ENCODE results near the gene CRY2.

The CRY2 gene

GRCh38 chr11:45850446-45850845, 3.2 kb downstream of the CRY2 start:
- no peak for DNase-seq

GRCh38 chr11:45851228-45851627, 4.0 kb downstream of the CRY2 start:
- DNase-seq = no peak

GRCh38 chr11:45852018-45852711, 4.9 kb downstream of the CRY2 start:
- no peak for DNase-seq

GRCh38 chr11:45852712-45853101, 5.4 kb downstream of the CRY2 start:
- no peak for DNase-seq

GRCh38 chr11:45853332-45854219, 6.3 kb downstream of the CRY2 start:
- no peak for DNase-seq

GRCh38 chr11:45855308-45855707, 8.0 kb downstream of the CRY2 start:
- no peak for DNase-seq

GRCh38 chr11:45856044-45856468, 8.8 kb downstream of the CRY2 start:
- no peak for DNase-seq

GRCh38 chr11:45857961-45858474, 10.7 kb downstream of the CRY2 start:
- peak; percentile 85 for DNase-seq

- no peak for DNase-seq
Observed at GRCh38 chr11:45858751-45859398, 11.6 kb downstream of the CRY2 start.

- peak; percentile 89 for DNase-seq
Observed at GRCh38 chr11:45859661-45860140, 12.4 kb downstream of the CRY2 start.

GRCh38 chr11:45860348-45860747, 13.1 kb downstream of the CRY2 start:
- DNase-seq = no peak

- no peak for DNase-seq
Observed at GRCh38 chr11:45860764-45861510, 13.7 kb downstream of the CRY2 start.

- DNase-seq = no peak
Observed at GRCh38 chr11:45864041-45864440, 16.8 kb downstream of the CRY2 start.

GRCh38 chr11:45869551-45869950, 22.3 kb downstream of the CRY2 start:
- no peak for DNase-seq

GRCh38 chr11:45870706-45871105, 23.4 kb downstream of the CRY2 start:
- DNase-seq = no peak

GRCh38 chr11:45871638-45872037, 24.4 kb downstream of the CRY2 start:
- DNase-seq = no peak

- peak; percentile 13 for DNase-seq
Observed at GRCh38 chr11:45872651-45873356, 25.5 kb downstream of the CRY2 start.

- no peak for DNase-seq
Observed at GRCh38 chr11:45876401-45876800, 29.1 kb downstream of the CRY2 start.

GRCh38 chr11:45877221-45877620, 29.9 kb downstream of the CRY2 start:
- no peak for DNase-seq

GRCh38 chr11:45877845-45878244, 30.6 kb downstream of the CRY2 start:
- no peak for DNase-seq

GRCh38 chr11:45879803-45880686, 32.8 kb downstream of the CRY2 start:
- no peak for DNase-seq
